NCI-H2196 treated with DMSO at 0.1 percent for 48 hours (cell line): ENCODE measurements around the gene DNAJB2.
"Not testable (repeated sequence)": the region's sequence is repeated elsewhere in the genome, so short reads cannot be mapped to it uniquely, and the experiment has no call there.

Source experiments
- DNase-seq: peaks from one replicate; lab custom pipeline; 2025; ENCODE audit not compliant: unreplicated experiment; lab: John Stamatoyannopoulos, UW

Gene DNAJB2

GRCh38 chr2:219298759-219299371 lies 19.7 kb downstream of the DNAJB2 start:
- peak; percentile 72 for DNase-seq

DNA sequence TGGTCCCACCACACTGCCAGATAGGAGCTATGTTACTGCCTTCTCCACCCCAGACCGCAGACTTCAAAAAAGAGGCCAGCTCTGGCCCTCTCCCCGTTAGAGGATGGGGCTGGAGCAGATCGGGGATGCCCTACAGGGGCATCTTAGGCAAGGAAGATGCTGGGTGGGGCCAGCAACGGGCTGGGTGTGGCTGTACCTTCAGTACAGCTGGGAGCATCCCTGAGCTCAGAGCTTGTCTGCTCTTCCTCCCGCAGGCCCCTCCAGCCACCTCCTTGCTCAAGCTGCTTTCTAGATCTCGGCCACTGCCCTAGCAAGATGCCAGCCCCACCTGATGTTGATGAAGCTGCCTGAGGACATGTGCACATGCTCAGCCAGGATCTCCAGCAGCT lies 20.2 kb downstream of the DNAJB2 start:
- no peak for DNase-seq

GRCh38 chr2:219300022-219300421 lies 20.9 kb downstream of the DNAJB2 start:
- no peak for DNase-seq

- DNase-seq = no peak
Observed at GRCh38 chr2:219302412-219302968, 23.3 kb downstream of the DNAJB2 start.

DNA sequence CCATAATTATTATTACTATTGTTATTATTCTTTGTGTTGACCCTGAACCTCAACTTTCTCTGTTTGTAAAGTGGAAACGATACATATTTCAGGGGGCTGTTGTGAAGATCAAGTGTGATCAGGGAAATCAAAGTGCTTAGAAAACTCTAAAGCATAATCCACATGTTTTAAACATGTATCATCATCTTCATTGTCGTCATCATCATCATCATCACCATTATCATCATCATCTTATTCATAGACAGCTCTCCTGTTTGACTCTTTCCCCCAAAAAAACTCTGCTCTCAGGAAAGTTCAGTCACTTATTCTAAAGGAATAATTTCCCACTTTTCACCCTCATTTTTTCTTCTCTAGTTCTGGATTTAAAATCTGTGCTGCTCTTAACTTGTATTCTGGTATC lies 25.1 kb downstream of the DNAJB2 start:
- DNase-seq = no peak

GRCh38 chr2:219306047-219306446 lies 26.9 kb downstream of the DNAJB2 start:
- no peak for DNase-seq

- no peak for DNase-seq
Observed at GRCh38 chr2:219308142-219309101, 29.3 kb downstream of the DNAJB2 start.

DNA sequence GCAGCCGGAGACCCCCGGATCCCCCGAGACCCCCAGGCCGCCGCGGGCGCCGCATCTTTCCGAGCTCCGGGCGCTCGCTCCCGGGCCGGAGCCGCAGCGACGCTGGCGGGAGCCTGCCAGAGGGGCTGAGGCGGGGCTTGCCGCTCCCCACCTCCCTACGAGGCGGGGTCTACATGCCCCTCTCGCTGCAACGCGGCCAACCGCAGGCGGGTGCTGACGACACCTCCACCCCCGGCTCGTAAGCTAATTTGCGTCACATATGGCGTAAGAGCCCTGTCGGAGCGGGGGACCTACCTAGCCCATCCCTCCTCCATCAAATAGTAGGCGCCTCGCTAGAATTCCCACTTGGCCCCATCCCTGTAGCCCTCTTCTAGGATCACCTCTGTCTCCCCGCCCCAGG lies 30.1 kb downstream of the DNAJB2 start, which contains the start of gene PTPRN:
Gene PTPRN, minus strand, starts transcription at position 124 of the 400 bp plus-strand sequence. Its CDS starts 69 bp downstream, at position 55.
- DNase-seq = no peak

DNA sequence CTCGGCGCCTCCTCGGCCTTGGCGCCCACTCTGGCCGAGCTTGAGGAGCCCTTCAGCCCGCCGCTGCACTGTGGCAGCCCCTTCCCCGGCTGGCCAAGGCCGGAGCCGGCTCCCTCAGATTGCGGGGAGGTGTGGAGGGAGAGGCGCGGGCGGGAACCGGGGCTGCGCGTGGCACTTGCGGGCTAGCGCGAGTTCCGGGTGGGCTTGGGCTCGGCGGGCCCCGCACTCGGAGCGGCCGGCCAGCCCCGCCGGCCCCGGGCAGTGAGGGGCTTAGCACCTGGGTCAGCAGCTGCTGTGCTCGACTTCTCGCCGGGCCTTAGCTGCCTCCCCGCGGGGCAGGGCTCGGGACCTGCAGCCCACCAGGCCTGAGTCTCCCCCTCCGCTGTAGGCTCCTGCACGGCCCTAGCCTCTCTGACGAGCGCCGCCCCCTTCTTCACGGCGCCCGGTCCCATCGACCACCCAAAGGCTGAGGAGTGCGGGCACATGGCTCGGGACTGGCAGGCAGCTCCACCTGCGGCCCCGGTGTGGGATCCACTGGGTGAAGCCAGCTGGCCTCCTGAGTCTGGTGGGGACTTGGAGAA lies 33.6 kb downstream of the DNAJB2 start:
- not testable (repeated sequence) for DNase-seq

DNA sequence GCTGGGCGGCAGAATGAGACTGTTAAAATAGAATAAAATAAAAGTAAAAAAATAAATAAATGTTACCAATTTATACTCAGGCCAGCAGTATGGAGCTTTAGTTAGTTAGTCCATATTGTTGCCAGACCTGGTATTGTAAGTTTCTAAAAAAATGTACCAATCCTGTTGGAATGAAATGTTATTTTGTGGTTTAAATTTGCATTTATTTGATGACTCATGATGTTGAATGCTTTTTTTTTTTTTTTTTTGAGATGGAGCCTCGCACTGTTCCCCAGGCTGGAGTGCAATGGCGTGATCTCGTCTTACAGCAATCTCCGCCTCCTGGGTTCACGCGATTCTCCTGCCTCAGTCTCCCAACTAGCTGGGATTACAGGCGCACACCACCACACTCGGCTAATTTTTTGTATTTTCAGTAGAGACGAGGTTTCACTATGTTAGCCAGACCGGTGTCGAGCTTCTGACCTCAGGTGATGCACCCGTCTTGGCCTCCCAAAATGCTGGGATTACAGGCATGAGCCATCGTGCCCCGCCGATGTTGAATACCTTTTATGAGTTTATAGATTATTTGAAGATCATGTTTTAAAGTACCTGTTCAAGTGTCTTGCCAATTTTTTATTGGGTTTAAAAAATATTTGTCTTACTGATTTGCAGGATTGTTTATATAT lies 35.8 kb downstream of the DNAJB2 start:
- DNase-seq = no peak

GRCh38 chr2:219323434-219323833 lies 44.3 kb downstream of the DNAJB2 start:
- no peak for DNase-seq

GRCh38 chr2:219325136-219325535 lies 46.0 kb downstream of the DNAJB2 start:
- no peak for DNase-seq

DNA sequence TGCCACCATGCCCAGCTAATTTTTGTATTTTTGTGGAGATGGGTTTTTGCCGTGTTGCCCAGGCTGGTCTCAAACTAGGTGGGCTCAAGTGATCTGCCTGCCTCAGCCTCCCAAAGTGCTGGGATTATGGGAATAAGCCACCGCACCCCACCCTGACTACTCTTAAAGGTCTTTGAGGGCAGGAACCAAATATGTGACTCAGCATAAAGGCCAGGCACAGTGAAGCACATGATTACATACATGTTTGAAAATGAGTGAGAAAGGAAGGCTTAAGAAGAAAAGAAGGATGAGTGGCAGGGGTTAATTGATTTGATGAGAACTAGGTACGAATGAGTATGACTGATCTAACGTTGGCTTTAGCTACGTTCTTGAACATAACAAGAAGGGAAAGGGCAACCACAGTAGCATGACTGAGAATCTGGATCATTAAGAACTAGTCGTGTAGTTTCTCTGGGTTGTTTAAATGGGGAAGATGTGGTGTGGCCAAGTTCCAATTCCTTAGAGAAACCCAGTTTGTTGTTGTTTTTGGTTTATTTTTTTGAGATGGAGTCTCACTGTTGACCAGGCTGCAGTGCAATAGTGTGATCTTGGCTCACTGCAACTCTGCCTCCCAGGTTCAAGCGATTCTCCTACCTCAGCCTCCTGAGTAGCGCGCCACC lies 46.6 kb downstream of the DNAJB2 start:
- no peak for DNase-seq

DNA sequence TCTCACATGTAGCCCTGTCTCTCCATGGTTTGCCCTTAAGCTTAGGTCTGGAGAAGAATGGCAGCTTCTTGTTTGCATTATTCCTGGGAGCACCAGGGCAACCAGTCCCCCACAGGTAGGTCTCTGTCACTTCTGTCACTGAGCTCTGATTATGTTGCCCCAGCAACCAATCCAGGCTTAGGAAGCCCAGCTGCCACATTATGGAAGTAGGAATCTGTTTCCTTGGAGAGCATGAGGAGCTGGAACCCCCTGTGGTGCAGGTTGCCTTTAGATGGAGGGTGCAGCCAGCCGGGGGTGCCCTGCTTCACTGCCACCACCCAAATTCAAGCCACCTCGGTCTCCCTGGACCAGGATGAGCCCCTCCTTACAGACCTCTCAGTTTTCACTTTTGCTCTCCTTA lies 48.6 kb downstream of the DNAJB2 start:
- no peak for DNase-seq

DNA sequence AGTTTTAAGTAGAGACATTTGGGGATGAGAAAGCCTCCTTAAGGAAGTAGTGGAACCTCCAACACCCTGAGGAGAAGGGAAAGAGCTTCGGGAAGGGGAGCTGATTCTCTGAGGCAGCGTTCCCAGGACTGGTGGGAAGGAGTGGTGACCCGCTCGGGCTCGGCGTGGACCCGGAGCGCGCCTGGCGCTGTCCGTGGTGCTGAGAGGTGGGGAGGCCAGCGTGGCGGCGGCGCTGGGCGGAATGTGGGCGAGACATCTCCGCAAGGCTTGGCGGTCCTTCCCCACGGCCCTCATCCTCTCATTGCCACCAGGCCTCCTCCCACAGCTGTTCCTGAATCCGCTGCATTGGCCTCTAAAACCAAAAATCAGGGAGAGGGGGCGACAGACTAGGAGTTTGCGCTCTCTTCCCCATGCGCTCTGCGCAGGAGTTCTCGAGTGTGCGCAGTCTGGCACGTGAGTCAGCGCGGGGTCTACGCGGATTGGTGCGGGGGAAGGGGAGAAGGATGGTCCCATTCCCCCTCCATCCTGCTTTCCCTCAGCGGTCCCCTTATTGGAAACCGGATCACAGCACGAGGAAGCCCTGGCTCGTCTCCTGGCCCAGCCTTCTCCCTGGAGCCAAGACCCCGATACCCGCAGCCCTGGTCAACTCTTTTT lies 52.5 kb downstream of the DNAJB2 start:
- DNase-seq = no peak

GRCh38 chr2:219332542-219332941 lies 53.4 kb downstream of the DNAJB2 start, which contains the start of gene RESP18:
Gene RESP18, minus strand, starts transcription at chr2:219332744.
- DNase-seq = no peak

DNA sequence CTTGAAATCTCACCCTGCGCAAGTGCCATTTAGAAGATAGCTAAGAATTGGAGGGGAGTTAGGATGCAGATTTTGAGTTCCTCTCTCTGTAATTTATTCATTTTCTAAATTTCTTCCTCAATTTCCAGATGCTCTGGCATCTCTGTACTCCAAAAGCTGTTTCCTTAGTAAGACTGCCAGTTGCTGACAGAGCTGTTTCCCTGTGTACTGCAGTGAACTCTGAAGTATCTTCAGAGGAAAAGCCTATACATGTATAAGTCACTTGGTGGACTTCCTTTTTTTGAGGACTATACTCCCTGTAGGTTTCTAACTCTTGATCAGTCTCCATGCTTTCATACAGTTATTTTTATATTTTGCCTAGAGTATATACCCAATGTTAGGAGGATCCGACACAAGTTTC lies 54.9 kb downstream of the DNAJB2 start:
- DNase-seq = no peak

DNA sequence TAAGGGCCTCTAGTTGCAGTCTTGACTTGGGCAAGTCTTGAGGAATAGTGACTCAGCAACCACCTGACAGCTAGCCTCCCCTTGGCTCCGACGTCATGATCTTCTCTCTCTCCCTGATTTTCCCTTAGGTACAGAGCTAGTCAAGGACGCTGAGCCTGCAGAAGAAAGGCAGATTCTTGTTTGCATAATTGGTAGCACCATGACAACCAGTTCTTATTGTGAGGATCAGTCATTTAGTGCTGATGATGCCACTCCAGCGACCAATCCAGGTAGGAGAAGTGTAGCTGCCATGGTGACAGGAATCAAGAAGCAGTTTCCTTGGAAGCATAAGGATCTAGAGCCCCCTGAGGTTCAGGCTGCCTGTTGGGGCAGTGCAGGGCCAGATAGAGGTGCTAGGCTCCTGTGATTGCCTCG lies 56.2 kb downstream of the DNAJB2 start:
- DNase-seq = no peak
